SK-N-SH (cell line): ENCODE data around the gene SHROOM2. TPM values are rescaled to one million over a fixed set of nuclear protein-coding genes. Genes with fewer than 3 reads are reported as not detected.

ENCODE experiments used
- CTCF ChIA-PET: fragments of 300-600, 350-600 bp; formaldehyde crosslinking; extraction: SDS; loops from one replicate; lab custom pipeline; 2021; lab: Yijun Ruan, JAX
- POLR2A ChIA-PET: fragments of 350-600 bp; sonication (Branson Sonifier 250); formaldehyde crosslinking; extraction: SDS; loops from one replicate; lab custom pipeline; 2020; ENCODE audit warnings: antibody characterized with exemption, inconsistent platforms; lab: Yijun Ruan, JAX
- DNase-seq: peaks from one replicate; pipeline ENCODE4 v3.0.0; 2012
- H2AFZ ChIP-seq: fragments of 200-600 bp; sonication (generic); 2 replicates; pipeline ENCODE4 v1.8.1; 2016; ENCODE audit warnings: antibody characterized with exemption, mild to moderate bottlenecking, low read depth
- H3F3A ChIP-seq: fragments of 200-600 bp; sonication (generic); replicated peaks from 2 replicates; pipeline ENCODE3; 2016; ENCODE audit warnings: antibody characterized with exemption, mild to moderate bottlenecking; ENCODE audit not compliant: insufficient read depth
- H3K27ac ChIP-seq, 2 experiments: fragments of 200-500 bp in 1 of 2; fragments of 200-600 bp in 1 of 2; sonication (Bioruptor generic) in 1 of 2; sonication (generic), shearing (Covaris generic) in 1 of 2; 2 replicates each; pipeline versions ENCODE4 v1.5.1 to v1.6.1; 2014 to 2016; ENCODE audit warnings: low read depth in 2 of 2, inconsistent platforms in 1 of 2, low read length in 1 of 2, mild to moderate bottlenecking in 1 of 2, mixed read lengths in 1 of 2
- H3K27me3 ChIP-seq: fragments of 200-600 bp; sonication (generic), shearing (Covaris generic); 2 replicates; pipeline ENCODE4 v1.6.1; 2016; ENCODE audit warnings: mixed run types; ENCODE audit not compliant: insufficient read depth
- H3K36me3 ChIP-seq, 2 experiments: fragments of 200-500 bp in 1 of 2; fragments of 200-600 bp in 1 of 2; sonication (Bioruptor generic) in 1 of 2; sonication (generic) in 1 of 2; replicated peaks in 1 of 2; 2 replicates each; pipeline versions ENCODE3 to v1.5.1; 2014 to 2016; ENCODE audit warnings: low read length in 1 of 2, mild to moderate bottlenecking in 1 of 2; ENCODE audit not compliant: insufficient read depth in 2 of 2, control insufficient read depth in 1 of 2
- H3K4me1 ChIP-seq, 2 experiments: fragments of 200-500 bp in 1 of 2; fragments of 200-600 bp in 1 of 2; sonication (Bioruptor generic) in 1 of 2; sonication (generic), shearing (Covaris generic) in 1 of 2; 2 replicates each; pipeline versions ENCODE4 v1.5.1 to v1.6.1; 2014 to 2016; ENCODE audit warnings: low read depth in 1 of 2, low read length in 1 of 2, mixed run types in 1 of 2; ENCODE audit not compliant: insufficient read depth in 2 of 2, control insufficient read depth in 1 of 2
- H3K4me2 ChIP-seq: fragments of 200-600 bp; sonication (generic), shearing (Covaris generic); 2 replicates; pipeline ENCODE4 v1.6.1; 2017; ENCODE audit warnings: mixed run types
- H3K4me3 ChIP-seq, 2 experiments: fragments of 200-500 bp in 1 of 2; fragments of 200-600 bp in 1 of 2; sonication (Bioruptor generic) in 1 of 2; sonication (generic), shearing (Covaris generic) in 1 of 2; 2 replicates each; pipeline versions ENCODE4 v1.5.1 to v1.8.1; 2014 to 2016; ENCODE audit warnings: low read depth in 2 of 2, inconsistent platforms in 1 of 2, low read length in 1 of 2, mild to moderate bottlenecking in 1 of 2, mixed read lengths in 1 of 2, moderate library complexity in 1 of 2
- H3K79me2 ChIP-seq: fragments of 200-600 bp; sonication (generic); 2 replicates; pipeline ENCODE4 v1.8.1; 2017; ENCODE audit warnings: mild to moderate bottlenecking; ENCODE audit not compliant: insufficient read depth
- H3K9ac ChIP-seq: fragments of 200-600 bp; sonication (generic); 2 replicates; pipeline ENCODE4 v1.6.1; 2017; ENCODE audit warnings: mixed run types
- H3K9me2 ChIP-seq: fragments of 200-600 bp; sonication (generic); 2 replicates; pipeline ENCODE4 v1.6.1; 2017; ENCODE audit warnings: mixed run types
- H3K9me3 ChIP-seq: fragments of 200-600 bp; sonication (generic); 2 replicates; pipeline ENCODE4 v1.6.1; 2017; ENCODE audit warnings: mixed run types, mild to moderate bottlenecking, moderate library complexity
- H4K20me1 ChIP-seq: fragments of 200-600 bp; sonication (generic); 2 replicates; pipeline ENCODE4 v1.6.1; 2017; ENCODE audit warnings: mild to moderate bottlenecking, mixed run types; ENCODE audit not compliant: insufficient read depth
- CHD2 ChIP-seq: fragments of 150-350 bp; IDR thresholded peaks from 2 replicates; pipeline ENCODE4 v1.6.1; 2018; ENCODE audit warnings: low read length; ENCODE audit not compliant: partially characterized antibody
- EP300 ChIP-seq, 2 experiments: IDR thresholded peaks; 2 replicates each; pipeline versions ENCODE4 v1.4.0 to v1.6.1; 2012; ENCODE audit warnings: borderline replicate concordance in 1 of 2, low read depth in 1 of 2, low read length in 1 of 2
- JUND ChIP-seq: IDR thresholded peaks from 2 replicates; pipeline ENCODE4 v1.4.0; 2012
- MEF2A ChIP-seq: IDR thresholded peaks from 2 replicates; pipeline ENCODE4 v1.4.0; 2012; ENCODE audit warnings: low read depth, borderline replicate concordance
- MXI1 ChIP-seq: IDR thresholded peaks from 2 replicates; pipeline ENCODE4 v1.6.1; 2012; ENCODE audit warnings: mild to moderate bottlenecking, low read depth, low read length, improper control_type of control experiment
- NFIC ChIP-seq: IDR thresholded peaks from 2 replicates; pipeline ENCODE4 v1.4.0; 2012; ENCODE audit warnings: borderline replicate concordance
- NRF1 ChIP-seq: IDR thresholded peaks from 2 replicates; pipeline ENCODE4 v1.6.1; 2012; ENCODE audit warnings: low read depth, mild to moderate bottlenecking, low read length
- POLR2AphosphoS5 ChIP-seq: IDR thresholded peaks from 2 replicates; pipeline ENCODE4 v1.6.1; 2012; ENCODE audit warnings: low read depth, low read length
- RFX5 ChIP-seq: IDR thresholded peaks from 2 replicates; pipeline ENCODE4 v1.6.1; 2012; ENCODE audit warnings: mild to moderate bottlenecking, improper control_type of control experiment, low read length
- RXRA ChIP-seq: IDR thresholded peaks from 2 replicates; pipeline ENCODE4 v1.4.0; 2012; ENCODE audit warnings: low read depth, mild to moderate bottlenecking, borderline replicate concordance
- SMC3 ChIP-seq: IDR thresholded peaks from 2 replicates; pipeline ENCODE4 v1.6.1; 2012; ENCODE audit warnings: low read depth, low read length, improper control_type of control experiment
- TAF1 ChIP-seq: IDR thresholded peaks from 2 replicates; pipeline ENCODE4 v1.6.1; 2012; ENCODE audit warnings: low read depth, mild to moderate bottlenecking, low read length, moderate library complexity, borderline replicate concordance
- TCF12 ChIP-seq: IDR thresholded peaks from 2 replicates; pipeline ENCODE4 v1.4.0; 2012
- TEAD4 ChIP-seq: IDR thresholded peaks from 2 replicates; pipeline ENCODE4 v1.4.0; 2012; ENCODE audit warnings: mild to moderate bottlenecking, borderline replicate concordance; ENCODE audit not compliant: insufficient read depth
- YY1 ChIP-seq: IDR thresholded peaks from 2 replicates; pipeline ENCODE4 v1.4.0; 2012; ENCODE audit warnings: low read depth, mild to moderate bottlenecking
- WGBS: methylation state at CpG from one replicate; pipeline ENCODE4 v1.1.6; 2017; ENCODE audit warnings: low lambda C conversion rate; 5-methylcytosine and 5-hydroxymethylcytosine counted together
- polyA plus RNA-seq, 3 experiments: library from polyadenylated mRNA; depleted of rRNA; stranded (reverse); fragments of >200 nt; gene quantifications; 2 replicates each; pipeline ENCODE4 v1.2.3, GENCODE V29; 2012
- TF ChIP-seq, protein P1 (sequence below): fragments of 200-600 bp; sonication (generic); IDR thresholded peaks from 2 replicates; pipeline ENCODE4 v1.6.1; 2017; ENCODE audit warnings: antibody characterized with exemption, mild to moderate bottlenecking, moderate library complexity
- TF ChIP-seq, protein P2 (sequence below): fragments of 150-350 bp; IDR thresholded peaks from 2 replicates; pipeline ENCODE4 v1.6.1; 2017; ENCODE audit warnings: antibody characterized with exemption, low read length, low read depth, borderline replicate concordance
- TF ChIP-seq, protein P3 (sequence below): IDR thresholded peaks from 2 replicates; pipeline ENCODE4; 2012
- TF ChIP-seq, protein P4 (sequence below): fragments of 150-350 bp; IDR thresholded peaks from 2 replicates; pipeline ENCODE4 v1.6.1; 2016; ENCODE audit warnings: mild to moderate bottlenecking, low read depth, low read length
- TF ChIP-seq, protein P5 (sequence below): IDR thresholded peaks from 2 replicates; pipeline ENCODE4 v1.6.1; 2012; ENCODE audit warnings: mild to moderate bottlenecking, low read depth, low read length, moderate library complexity

SHROOM2 gene
- polyA plus RNA-seq, 1 of the 3 experiments (the other 2 are of a cell fraction): not detected

DNA sequence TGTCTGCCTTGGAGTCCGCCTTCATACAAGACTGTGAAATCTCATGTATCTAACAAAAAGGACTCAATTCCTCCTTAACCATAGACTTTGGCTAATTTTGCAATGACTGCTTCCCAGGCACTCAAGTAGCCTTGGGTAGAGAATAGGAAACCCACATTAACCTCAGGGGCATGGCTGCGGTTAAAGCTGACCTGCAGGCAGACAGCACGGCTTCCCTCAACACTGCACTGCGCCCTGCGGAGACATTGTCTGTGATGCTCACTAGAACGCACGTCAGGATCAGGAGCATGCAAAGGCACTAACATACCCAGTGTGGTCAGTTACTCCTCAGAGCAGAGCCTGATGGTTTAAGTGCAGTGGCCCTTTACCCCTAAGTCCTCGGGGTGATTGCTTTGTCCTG, 10.3 kb upstream of the SHROOM2 start:
- H3K27me3 ChIP-seq: no peaks in the 10 kb centered on the region; the same call in 1 of the 2 replicates
- DNase-seq: no peak
- H3K9ac ChIP-seq: no peak overlapping the region
- no peak overlapping the region for H3K4me3 ChIP-seq
- POLR2A ChIA-PET: no interaction called here
- H3K9me3 ChIP-seq: no peaks in the 10 kb centered on the region
- no peaks in the 10 kb centered on the region for H4K20me1 ChIP-seq
- WGBS: 27% methylated on average over 3 of the region's 8 CpGs
- H3K36me3 ChIP-seq: no peaks in the 10 kb centered on the region
- no peaks in the 10 kb centered on the region for H3K4me1 ChIP-seq
- CTCF ChIA-PET: no interaction called here
- TF ChIP-seq MEF2A: no peak
- no peak for TF ChIP-seq NRF1
- TF ChIP-seq NFIC: no peak
- TF ChIP-seq TEAD4: no peak
- TF ChIP-seq SMC3: no peak
- TF ChIP-seq YY1: no peak
- no peak for TF ChIP-seq TCF12
- no peak for TF ChIP-seq RXRA
- no peak for TF ChIP-seq CHD2
- no peak for TF ChIP-seq JUND
- TF ChIP-seq, protein P1, sequence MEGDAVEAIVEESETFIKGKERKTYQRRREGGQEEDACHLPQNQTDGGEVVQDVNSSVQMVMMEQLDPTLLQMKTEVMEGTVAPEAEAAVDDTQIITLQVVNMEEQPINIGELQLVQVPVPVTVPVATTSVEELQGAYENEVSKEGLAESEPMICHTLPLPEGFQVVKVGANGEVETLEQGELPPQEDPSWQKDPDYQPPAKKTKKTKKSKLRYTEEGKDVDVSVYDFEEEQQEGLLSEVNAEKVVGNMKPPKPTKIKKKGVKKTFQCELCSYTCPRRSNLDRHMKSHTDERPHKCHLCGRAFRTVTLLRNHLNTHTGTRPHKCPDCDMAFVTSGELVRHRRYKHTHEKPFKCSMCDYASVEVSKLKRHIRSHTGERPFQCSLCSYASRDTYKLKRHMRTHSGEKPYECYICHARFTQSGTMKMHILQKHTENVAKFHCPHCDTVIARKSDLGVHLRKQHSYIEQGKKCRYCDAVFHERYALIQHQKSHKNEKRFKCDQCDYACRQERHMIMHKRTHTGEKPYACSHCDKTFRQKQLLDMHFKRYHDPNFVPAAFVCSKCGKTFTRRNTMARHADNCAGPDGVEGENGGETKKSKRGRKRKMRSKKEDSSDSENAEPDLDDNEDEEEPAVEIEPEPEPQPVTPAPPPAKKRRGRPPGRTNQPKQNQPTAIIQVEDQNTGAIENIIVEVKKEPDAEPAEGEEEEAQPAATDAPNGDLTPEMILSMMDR: no peak
- TF ChIP-seq POLR2AphosphoS5: no peak
- TF ChIP-seq, protein P2, sequence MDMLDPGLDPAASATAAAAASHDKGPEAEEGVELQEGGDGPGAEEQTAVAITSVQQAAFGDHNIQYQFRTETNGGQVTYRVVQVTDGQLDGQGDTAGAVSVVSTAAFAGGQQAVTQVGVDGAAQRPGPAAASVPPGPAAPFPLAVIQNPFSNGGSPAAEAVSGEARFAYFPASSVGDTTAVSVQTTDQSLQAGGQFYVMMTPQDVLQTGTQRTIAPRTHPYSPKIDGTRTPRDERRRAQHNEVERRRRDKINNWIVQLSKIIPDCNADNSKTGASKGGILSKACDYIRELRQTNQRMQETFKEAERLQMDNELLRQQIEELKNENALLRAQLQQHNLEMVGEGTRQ: no peak
- no peak for TF ChIP-seq TAF1
- no peak for TF ChIP-seq MXI1
- TF ChIP-seq RFX5: no peak
- TF ChIP-seq, protein P3, sequence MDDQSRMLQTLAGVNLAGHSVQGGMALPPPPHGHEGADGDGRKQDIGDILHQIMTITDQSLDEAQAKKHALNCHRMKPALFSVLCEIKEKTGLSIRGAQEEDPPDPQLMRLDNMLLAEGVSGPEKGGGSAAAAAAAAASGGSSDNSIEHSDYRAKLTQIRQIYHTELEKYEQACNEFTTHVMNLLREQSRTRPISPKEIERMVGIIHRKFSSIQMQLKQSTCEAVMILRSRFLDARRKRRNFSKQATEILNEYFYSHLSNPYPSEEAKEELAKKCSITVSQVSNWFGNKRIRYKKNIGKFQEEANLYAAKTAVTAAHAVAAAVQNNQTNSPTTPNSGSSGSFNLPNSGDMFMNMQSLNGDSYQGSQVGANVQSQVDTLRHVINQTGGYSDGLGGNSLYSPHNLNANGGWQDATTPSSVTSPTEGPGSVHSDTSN: no peak
- TF ChIP-seq, protein P4, sequence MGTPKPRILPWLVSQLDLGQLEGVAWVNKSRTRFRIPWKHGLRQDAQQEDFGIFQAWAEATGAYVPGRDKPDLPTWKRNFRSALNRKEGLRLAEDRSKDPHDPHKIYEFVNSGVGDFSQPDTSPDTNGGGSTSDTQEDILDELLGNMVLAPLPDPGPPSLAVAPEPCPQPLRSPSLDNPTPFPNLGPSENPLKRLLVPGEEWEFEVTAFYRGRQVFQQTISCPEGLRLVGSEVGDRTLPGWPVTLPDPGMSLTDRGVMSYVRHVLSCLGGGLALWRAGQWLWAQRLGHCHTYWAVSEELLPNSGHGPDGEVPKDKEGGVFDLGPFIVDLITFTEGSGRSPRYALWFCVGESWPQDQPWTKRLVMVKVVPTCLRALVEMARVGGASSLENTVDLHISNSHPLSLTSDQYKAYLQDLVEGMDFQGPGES: no peak
- no peak for TF ChIP-seq EP300 (IDR thresholded peaks at IDR 0.05; ENCODE audit: borderline replicate concordance in 1 of 2, low read depth in 1 of 2, low read length in 1 of 2)
- TF ChIP-seq, protein P5, sequence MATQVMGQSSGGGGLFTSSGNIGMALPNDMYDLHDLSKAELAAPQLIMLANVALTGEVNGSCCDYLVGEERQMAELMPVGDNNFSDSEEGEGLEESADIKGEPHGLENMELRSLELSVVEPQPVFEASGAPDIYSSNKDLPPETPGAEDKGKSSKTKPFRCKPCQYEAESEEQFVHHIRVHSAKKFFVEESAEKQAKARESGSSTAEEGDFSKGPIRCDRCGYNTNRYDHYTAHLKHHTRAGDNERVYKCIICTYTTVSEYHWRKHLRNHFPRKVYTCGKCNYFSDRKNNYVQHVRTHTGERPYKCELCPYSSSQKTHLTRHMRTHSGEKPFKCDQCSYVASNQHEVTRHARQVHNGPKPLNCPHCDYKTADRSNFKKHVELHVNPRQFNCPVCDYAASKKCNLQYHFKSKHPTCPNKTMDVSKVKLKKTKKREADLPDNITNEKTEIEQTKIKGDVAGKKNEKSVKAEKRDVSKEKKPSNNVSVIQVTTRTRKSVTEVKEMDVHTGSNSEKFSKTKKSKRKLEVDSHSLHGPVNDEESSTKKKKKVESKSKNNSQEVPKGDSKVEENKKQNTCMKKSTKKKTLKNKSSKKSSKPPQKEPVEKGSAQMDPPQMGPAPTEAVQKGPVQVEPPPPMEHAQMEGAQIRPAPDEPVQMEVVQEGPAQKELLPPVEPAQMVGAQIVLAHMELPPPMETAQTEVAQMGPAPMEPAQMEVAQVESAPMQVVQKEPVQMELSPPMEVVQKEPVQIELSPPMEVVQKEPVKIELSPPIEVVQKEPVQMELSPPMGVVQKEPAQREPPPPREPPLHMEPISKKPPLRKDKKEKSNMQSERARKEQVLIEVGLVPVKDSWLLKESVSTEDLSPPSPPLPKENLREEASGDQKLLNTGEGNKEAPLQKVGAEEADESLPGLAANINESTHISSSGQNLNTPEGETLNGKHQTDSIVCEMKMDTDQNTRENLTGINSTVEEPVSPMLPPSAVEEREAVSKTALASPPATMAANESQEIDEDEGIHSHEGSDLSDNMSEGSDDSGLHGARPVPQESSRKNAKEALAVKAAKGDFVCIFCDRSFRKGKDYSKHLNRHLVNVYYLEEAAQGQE: no peak
- no peaks in the 10 kb centered on the region for H3K9me2 ChIP-seq
- H2AFZ ChIP-seq: no peak overlapping the region
- H3K79me2 ChIP-seq: no peaks in the 10 kb centered on the region
- H3K4me2 ChIP-seq: no peak overlapping the region
- no peaks in the 10 kb centered on the region for H3F3A ChIP-seq
- no peak overlapping the region for H3K27ac ChIP-seq
